ENCODE results near the gene SAMD10.

- no peak for TF ChIP-seq EZH2 (IDR thresholded peaks at IDR 0.05; ENCODE audit: insufficient read depth, poor library complexity, severe bottlenecking)
- no peak for TF ChIP-seq EZH2phosphoT487 (IDR thresholded peaks at IDR 0.05; ENCODE audit: insufficient read depth, low read depth)
These were observed 919 bp upstream of the SAMD10 start for GRCh38 chr20:63980317-63980805.

Data from GM23248 (cell line).